ENCODE results near the gene CCDC85B.

The CCDC85B gene

GRCh38 chr11:65851811-65852507 is 38.5 kb upstream of the CCDC85B start:
- TF ChIP-seq TAF1 (IDR thresholded peaks at IDR 0.05; ENCODE audit: borderline replicate concordance, low read depth, low read length) (no peak), POLR2A (IDR thresholded peaks at IDR 0.05; ENCODE audit: low read depth, low read length) (peak; percentile 48), POLR2AphosphoS5 (IDR thresholded peaks at IDR 0.05; ENCODE audit: low read depth, low read length) (peak; percentile 52)
- DNase-seq (ENCODE audit: insufficient read length): no peak

GRCh38 chr11:65852508-65853245 is 37.8 kb upstream of the CCDC85B start:
- FAIRE-seq: no peak

More at GRCh38 chr11:65851811-65852507, 38.5 kb upstream of the CCDC85B start:
- no peak for FAIRE-seq

GRCh38 chr11:65853246-65853979 is 37.1 kb upstream of the CCDC85B start:
- DNase-seq (ENCODE audit: insufficient read length) (no peak), FAIRE-seq (no peak)
- TF ChIP-seq TAF1 (IDR thresholded peaks at IDR 0.05; ENCODE audit: borderline replicate concordance, low read depth, low read length): no peak
- TF ChIP-seq POLR2AphosphoS5 (IDR thresholded peaks at IDR 0.05; ENCODE audit: low read depth, low read length): peak; percentile 19
- peak; percentile 75 for TF ChIP-seq POLR2A (IDR thresholded peaks at IDR 0.05; ENCODE audit: low read depth, low read length)

More at GRCh38 chr11:65852508-65853245, 37.8 kb upstream of the CCDC85B start:
- TF ChIP-seq POLR2A (IDR thresholded peaks at IDR 0.05; ENCODE audit: low read depth, low read length) (peak; percentile 56), POLR2AphosphoS5 (IDR thresholded peaks at IDR 0.05; ENCODE audit: low read depth, low read length) (peak; percentile 48), TAF1 (IDR thresholded peaks at IDR 0.05; ENCODE audit: borderline replicate concordance, low read depth, low read length) (no peak)
- no peak for DNase-seq (ENCODE audit: insufficient read length)

- FAIRE-seq: no peak
- peak; percentile 46; the same call in 1 of the 2 replicates for TF ChIP-seq POLR2AphosphoS5 (IDR thresholded peaks at IDR 0.05; ENCODE audit: low read depth, low read length)
- TF ChIP-seq POLR2A (IDR thresholded peaks at IDR 0.05; ENCODE audit: low read depth, low read length): no peak
These were observed 36.3 kb upstream of the CCDC85B start for GRCh38 chr11:65854161-65854592.

GRCh38 chr11:65854852-65855837 is 35.3 kb upstream of the CCDC85B start:
- no peak for FAIRE-seq
- TF ChIP-seq POLR2AphosphoS5 (IDR thresholded peaks at IDR 0.05; ENCODE audit: low read depth, low read length) (no peak; the same call in 1 of the 2 replicates), POLR2A (IDR thresholded peaks at IDR 0.05; ENCODE audit: low read depth, low read length) (no peak; the same call in 1 of the 2 replicates), TAF1 (IDR thresholded peaks at IDR 0.05; ENCODE audit: borderline replicate concordance, low read depth, low read length) (no peak)

More at GRCh38 chr11:65854161-65854592, 36.3 kb upstream of the CCDC85B start:
- no peak for DNase-seq (ENCODE audit: insufficient read length)

GRCh38 chr11:65855927-65856363 is 34.5 kb upstream of the CCDC85B start:
- TF ChIP-seq POLR2AphosphoS5 (IDR thresholded peaks at IDR 0.05; ENCODE audit: low read depth, low read length) (peak; percentile 61), TAF1 (IDR thresholded peaks at IDR 0.05; ENCODE audit: borderline replicate concordance, low read depth, low read length) (no peak), POLR2A (IDR thresholded peaks at IDR 0.05; ENCODE audit: low read depth, low read length) (no peak; the same call in 1 of the 2 replicates)
- DNase-seq (ENCODE audit: insufficient read length) (no peak), FAIRE-seq (no peak)

More at GRCh38 chr11:65854852-65855837, 35.3 kb upstream of the CCDC85B start:
- DNase-seq (ENCODE audit: insufficient read length): no peak

GRCh38 chr11:65856689-65857499 is 33.6 kb upstream of the CCDC85B start:
- FAIRE-seq: peak; percentile 89

DNA sequence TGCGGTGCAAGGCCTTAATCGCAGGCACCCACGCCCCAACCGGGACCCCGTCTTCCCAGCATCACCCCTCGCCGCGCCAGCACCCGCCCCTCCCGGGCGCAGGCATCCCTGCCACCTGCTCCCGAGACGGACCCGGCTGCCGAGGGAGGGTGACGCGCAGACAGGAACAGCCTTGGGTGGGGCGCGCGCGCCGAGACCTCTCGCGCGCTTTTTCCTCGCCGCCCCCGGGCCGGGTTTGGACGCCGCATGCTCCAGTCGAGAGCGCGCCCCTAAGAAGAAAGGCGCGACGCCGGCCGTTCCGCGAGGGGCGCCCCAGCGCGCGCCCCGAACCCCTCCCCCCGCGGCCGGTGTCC is 33.0 kb upstream of the CCDC85B start:
- no peak for FAIRE-seq
- TF ChIP-seq POLR2A (IDR thresholded peaks at IDR 0.05; ENCODE audit: low read depth, low read length) (no peak), TAF1 (IDR thresholded peaks at IDR 0.05; ENCODE audit: borderline replicate concordance, low read depth, low read length) (no peak), POLR2AphosphoS5 (IDR thresholded peaks at IDR 0.05; ENCODE audit: low read depth, low read length) (no peak)
- no peak for DNase-seq (ENCODE audit: insufficient read length)

More at GRCh38 chr11:65856689-65857499, 33.6 kb upstream of the CCDC85B start:
- TF ChIP-seq POLR2AphosphoS5 (IDR thresholded peaks at IDR 0.05; ENCODE audit: low read depth, low read length): peak; percentile 87
- peak; percentile 73 for TF ChIP-seq POLR2A (IDR thresholded peaks at IDR 0.05; ENCODE audit: low read depth, low read length)
- no peak for TF ChIP-seq TAF1 (IDR thresholded peaks at IDR 0.05; ENCODE audit: borderline replicate concordance, low read depth, low read length)
- peak; percentile 69 for DNase-seq (ENCODE audit: insufficient read length)

DNA sequence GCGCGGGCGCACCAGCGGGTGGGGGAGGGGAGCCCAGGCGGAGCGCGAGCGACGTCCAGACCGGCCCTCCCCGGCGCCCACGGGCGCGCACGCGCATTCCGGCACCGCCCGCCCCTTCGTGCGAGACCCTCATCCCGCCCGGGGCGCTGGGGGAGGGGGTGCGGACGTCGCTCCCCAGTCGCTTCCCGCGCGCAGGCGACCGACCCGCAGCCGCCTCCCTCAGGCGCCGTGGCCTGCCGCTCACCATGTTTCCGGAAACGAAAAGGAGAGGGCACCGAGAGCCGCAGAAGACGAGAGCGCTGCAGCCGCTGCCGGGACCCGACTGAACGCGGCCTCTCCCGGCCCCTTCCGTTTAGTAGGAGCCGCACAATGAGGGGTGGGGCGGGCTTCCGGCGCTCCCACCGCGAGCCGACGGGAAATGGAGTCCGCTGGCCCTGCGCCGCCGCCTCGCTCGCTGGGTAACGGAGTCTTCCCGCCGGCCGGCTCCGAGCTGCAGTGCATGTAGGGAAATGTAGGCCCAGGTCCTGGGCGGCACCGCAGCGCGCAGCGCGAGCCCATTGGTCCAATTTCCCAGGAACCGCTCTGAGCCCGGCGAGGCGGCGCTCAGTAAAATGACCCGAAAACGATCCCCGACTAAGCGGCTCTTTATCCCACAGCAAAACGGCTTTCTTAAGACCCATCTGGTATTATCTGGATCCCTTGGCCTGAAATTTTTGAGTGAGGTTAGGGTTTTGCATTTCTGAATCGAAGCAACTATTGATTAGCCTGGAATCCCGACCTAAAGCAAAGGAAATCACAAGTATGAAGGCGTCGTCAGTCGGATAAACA is 32.4 kb upstream of the CCDC85B start, which contains the start of gene CFL1:
Gene CFL1, minus strand, starts transcription at position 328 of the 828 bp plus-strand sequence. Its CDS starts 81 bp downstream, at position 247.
- TF ChIP-seq POLR2A (IDR thresholded peaks at IDR 0.05; ENCODE audit: low read depth, low read length) (peak; percentile 100), POLR2AphosphoS5 (IDR thresholded peaks at IDR 0.05; ENCODE audit: low read depth, low read length) (peak; percentile 99), TAF1 (IDR thresholded peaks at IDR 0.05; ENCODE audit: borderline replicate concordance, low read depth, low read length) (peak; percentile 95)
- FAIRE-seq: peak; percentile 92
- DNase-seq (ENCODE audit: insufficient read length): peak; percentile 78

Data from GM12892 (cell line).